ENCODE results near the gene FBXL17. TPM values are rescaled to one million over a fixed set of nuclear protein-coding genes. Genes with fewer than 3 reads are reported as not detected.

FBXL17 gene
- total RNA-seq, 2 donors from 2014 or later, result 14.1 to 22.8 TPM

GRCh38 chr5:108036482-108036881 is 345.4 kb downstream of the FBXL17 start:
- Histone ChIP-seq H3K27ac (no peak overlapping the region), H3K4me1 (no peaks in the 10 kb centered on the region), H3K9me3 (no peaks in the 10 kb centered on the region), H3K9ac (ENCODE audit: low read depth in 2 of 2, low read length in 2 of 2) (no peak overlapping the region), H3K27me3 (no peaks in the 10 kb centered on the region), H3K4me3 (no peak overlapping the region), H3K36me3 (no peaks in the 10 kb centered on the region)
- TF ChIP-seq, protein P1, sequence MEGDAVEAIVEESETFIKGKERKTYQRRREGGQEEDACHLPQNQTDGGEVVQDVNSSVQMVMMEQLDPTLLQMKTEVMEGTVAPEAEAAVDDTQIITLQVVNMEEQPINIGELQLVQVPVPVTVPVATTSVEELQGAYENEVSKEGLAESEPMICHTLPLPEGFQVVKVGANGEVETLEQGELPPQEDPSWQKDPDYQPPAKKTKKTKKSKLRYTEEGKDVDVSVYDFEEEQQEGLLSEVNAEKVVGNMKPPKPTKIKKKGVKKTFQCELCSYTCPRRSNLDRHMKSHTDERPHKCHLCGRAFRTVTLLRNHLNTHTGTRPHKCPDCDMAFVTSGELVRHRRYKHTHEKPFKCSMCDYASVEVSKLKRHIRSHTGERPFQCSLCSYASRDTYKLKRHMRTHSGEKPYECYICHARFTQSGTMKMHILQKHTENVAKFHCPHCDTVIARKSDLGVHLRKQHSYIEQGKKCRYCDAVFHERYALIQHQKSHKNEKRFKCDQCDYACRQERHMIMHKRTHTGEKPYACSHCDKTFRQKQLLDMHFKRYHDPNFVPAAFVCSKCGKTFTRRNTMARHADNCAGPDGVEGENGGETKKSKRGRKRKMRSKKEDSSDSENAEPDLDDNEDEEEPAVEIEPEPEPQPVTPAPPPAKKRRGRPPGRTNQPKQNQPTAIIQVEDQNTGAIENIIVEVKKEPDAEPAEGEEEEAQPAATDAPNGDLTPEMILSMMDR (IDR thresholded peaks at IDR 0.05), result no peak
- no peak for DNase-seq
- intact Hi-C loops (cut with DNase I), result no loop called here

DNA sequence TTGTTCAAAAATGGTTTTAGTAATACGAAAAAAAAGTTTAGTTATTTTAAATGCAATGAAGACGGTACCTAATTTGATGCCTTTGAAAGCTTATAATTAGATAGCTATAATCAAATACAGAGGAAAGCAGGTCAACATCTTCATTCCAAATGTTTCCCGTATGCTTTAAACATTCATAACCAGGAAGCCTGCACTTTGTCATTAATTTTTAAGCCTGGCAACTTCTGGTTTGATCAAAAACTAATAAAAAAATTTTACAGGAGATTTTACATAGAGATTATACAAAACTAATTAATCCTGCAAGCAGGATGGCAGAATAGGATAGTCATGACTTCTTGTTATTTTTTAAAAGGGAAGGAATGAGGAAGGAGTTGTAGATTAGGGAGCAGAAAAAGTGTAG is 353.0 kb downstream of the FBXL17 start:
- DNase-seq, result no peak
- intact Hi-C loops (cut with DNase I), result no loop called here
- Histone ChIP-seq H3K4me1 (no peaks in the 10 kb centered on the region), H3K4me3 (no peak overlapping the region), H3K9me3 (no peaks in the 10 kb centered on the region), H3K27ac (no peak overlapping the region), H3K36me3 (no peaks in the 10 kb centered on the region), H3K27me3 (no peaks in the 10 kb centered on the region), H3K9ac (ENCODE audit: low read depth in 2 of 2, low read length in 2 of 2) (no peak overlapping the region)
- TF ChIP-seq, protein P1 (IDR thresholded peaks at IDR 0.05), result no peak

DNA sequence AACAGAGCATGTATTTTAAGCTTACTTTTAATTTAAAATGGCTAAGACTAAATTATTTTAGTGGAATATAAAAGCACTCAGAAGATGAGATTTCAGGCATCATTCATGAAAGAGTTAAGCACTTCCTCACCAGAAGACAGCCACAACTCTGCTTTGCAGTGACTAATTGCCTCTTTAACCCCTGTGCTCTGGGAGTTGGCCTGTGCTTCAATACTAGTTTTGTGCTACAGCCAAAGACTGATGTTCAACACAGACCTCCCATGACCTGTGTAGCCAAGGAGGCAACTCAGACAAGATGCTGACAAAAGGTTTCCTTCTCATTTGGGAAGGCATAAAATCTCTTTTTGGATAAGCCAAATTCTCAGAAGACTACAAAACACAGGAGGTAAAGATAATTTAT is 353.5 kb downstream of the FBXL17 start:
- Histone ChIP-seq H3K9me3 (no peaks in the 10 kb centered on the region), H3K9ac (ENCODE audit: low read depth in 2 of 2, low read length in 2 of 2) (no peak overlapping the region), H3K27ac (no peak overlapping the region), H3K4me1 (no peaks in the 10 kb centered on the region), H3K4me3 (no peak overlapping the region), H3K27me3 (no peaks in the 10 kb centered on the region), H3K36me3 (no peaks in the 10 kb centered on the region)
- TF ChIP-seq, protein P1 (IDR thresholded peaks at IDR 0.05), result no peak
- intact Hi-C loops (cut with DNase I), result no loop called here
- DNase-seq, result no peak

- no peak overlapping the region for H3K4me3 ChIP-seq
- H3K27ac ChIP-seq, result no peak overlapping the region
- TF ChIP-seq, protein P1 (IDR thresholded peaks at IDR 0.05), result no peak
- H3K9me3 ChIP-seq, result no peaks in the 10 kb centered on the region
- no peaks in the 10 kb centered on the region for H3K36me3 ChIP-seq
- intact Hi-C loops (cut with DNase I), result no loop called here
- H3K9ac ChIP-seq (ENCODE audit: low read depth in 2 of 2, low read length in 2 of 2), result no peak overlapping the region
- no peaks in the 10 kb centered on the region for H3K27me3 ChIP-seq
- DNase-seq, result no peak
- H3K4me1 ChIP-seq, result no peaks in the 10 kb centered on the region
Observed at GRCh38 chr5:108025957-108026356, 355.9 kb downstream of the FBXL17 start.

- Histone ChIP-seq H3K4me1 (no peaks in the 10 kb centered on the region), H3K27ac (no peak overlapping the region), H3K4me3 (no peak overlapping the region), H3K36me3 (no peaks in the 10 kb centered on the region), H3K27me3 (no peaks in the 10 kb centered on the region), H3K9me3 (no peaks in the 10 kb centered on the region), H3K9ac (ENCODE audit: low read depth in 2 of 2, low read length in 2 of 2) (no peak overlapping the region)
- TF ChIP-seq, protein P1 (IDR thresholded peaks at IDR 0.05), result no peak
- intact Hi-C loops (cut with DNase I), result no loop called here
- DNase-seq, result no peak
Observed at GRCh38 chr5:108024986-108025385, 356.9 kb downstream of the FBXL17 start.

DNA sequence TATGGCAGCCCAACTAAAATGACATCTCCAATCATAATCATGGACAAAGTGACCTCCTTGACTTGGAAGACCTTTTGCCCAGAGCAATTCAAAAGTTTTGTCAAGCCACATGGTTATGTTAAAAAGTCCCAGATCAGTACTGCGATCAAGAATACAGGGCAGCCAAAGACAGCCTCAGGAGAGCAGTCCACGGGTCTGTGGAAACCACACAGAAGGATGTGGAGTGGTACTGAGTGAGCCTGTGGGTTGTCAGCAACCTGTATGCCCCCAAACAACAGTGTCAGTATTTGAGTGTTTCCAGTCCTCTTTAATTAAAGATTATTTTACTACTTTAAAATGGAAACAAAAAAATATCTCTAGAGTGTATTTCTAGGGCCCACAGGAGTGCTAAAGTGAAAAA is 365.8 kb downstream of the FBXL17 start:
- Histone ChIP-seq H3K4me3 (no peak overlapping the region), H3K36me3 (no peaks in the 10 kb centered on the region), H3K9me3 (no peaks in the 10 kb centered on the region), H3K4me1 (no peaks in the 10 kb centered on the region), H3K27ac (no peak overlapping the region), H3K27me3 (no peaks in the 10 kb centered on the region), H3K9ac (ENCODE audit: low read depth in 2 of 2, low read length in 2 of 2) (no peak overlapping the region)
- DNase-seq, result no peak
- TF ChIP-seq, protein P1 (IDR thresholded peaks at IDR 0.05), result no peak
- intact Hi-C loops (cut with DNase I), result no loop called here
